DND-41 (cell line): Measurements from ENCODE around the gene ACOX3.

Experiments
- ATAC-seq: fragments of 200-7000 bp; cut with Tn5 transposase; 3 replicates; pipeline ENCODE4 v1.9.1; 2021; ENCODE audit warnings: low read depth; ENCODE audit not compliant: insufficient read depth
- DNase-seq: peaks from one replicate; pipeline ENCODE4 v3.0.0-alpha.2; 2020
- H2AFZ ChIP-seq: 2 replicates; pipeline ENCODE4 v1.6.0; 2012; ENCODE audit warnings: low read depth, low read length
- H3K27ac ChIP-seq: 2 replicates; pipeline ENCODE4 v1.5.1; 2012; ENCODE audit warnings: low read length, inconsistent platforms
- H3K27me3 ChIP-seq: fragments of 200-600 bp; sonication (generic); 2 replicates; pipeline ENCODE4 v1.6.0; 2012; ENCODE audit warnings: low read length, mild to moderate bottlenecking, inconsistent platforms; ENCODE audit not compliant: insufficient read depth, poor library complexity
- H3K36me3 ChIP-seq: 2 replicates; pipeline ENCODE4 v1.5.1; 2012; ENCODE audit warnings: low read length, inconsistent platforms; ENCODE audit not compliant: insufficient read depth
- H3K4me1 ChIP-seq: 2 replicates; pipeline ENCODE4 v1.5.1; 2012; ENCODE audit warnings: mild to moderate bottlenecking, low read length; ENCODE audit not compliant: insufficient read depth
- H3K4me2 ChIP-seq: 2 replicates; pipeline ENCODE4 v1.6.0; 2012; ENCODE audit warnings: mild to moderate bottlenecking, moderate library complexity, low read length, inconsistent platforms; ENCODE audit not compliant: insufficient read depth
- H3K4me3 ChIP-seq, 2 experiments: fragments of 200-600 bp in 1 of 2; shearing (Covaris generic) in 1 of 2; 2 replicates each; pipeline ENCODE4 v1.5.1; 2012 to 2016; ENCODE audit warnings: inconsistent platforms in 2 of 2, low read length in 2 of 2, mild to moderate bottlenecking in 2 of 2, low read depth in 1 of 2, moderate library complexity in 1 of 2
- H3K79me2 ChIP-seq: 2 replicates; pipeline ENCODE4 v1.6.0; 2012; ENCODE audit warnings: low read length, inconsistent platforms; ENCODE audit not compliant: insufficient read depth
- H3K9ac ChIP-seq: 2 replicates; pipeline ENCODE4 v1.6.0; 2012; ENCODE audit warnings: low read depth, mild to moderate bottlenecking, inconsistent platforms, low read length, moderate library complexity
- H3K9me3 ChIP-seq: 2 replicates; pipeline ENCODE4 v1.5.1; 2012; ENCODE audit warnings: low read length, moderate library complexity, mild to moderate bottlenecking, inconsistent platforms; ENCODE audit not compliant: insufficient read depth, severe bottlenecking
- H4K20me1 ChIP-seq: 2 replicates; pipeline ENCODE4 v1.6.0; 2012; ENCODE audit warnings: low read length; ENCODE audit not compliant: insufficient read depth
- EZH2 ChIP-seq: IDR thresholded peaks from 3 replicates; pipeline ENCODE4 v1.6.1; 2012; ENCODE audit warnings: borderline replicate concordance, low read depth, mild to moderate bottlenecking, moderate library complexity, low read length, inconsistent platforms; ENCODE audit not compliant: severe bottlenecking
- TF ChIP-seq, protein P1 (sequence below): IDR thresholded peaks from 2 replicates; pipeline ENCODE4 v1.5.1; 2012; ENCODE audit warnings: borderline replicate concordance, low read length, moderate library complexity, mild to moderate bottlenecking; ENCODE audit not compliant: poor library complexity, severe bottlenecking; ENCODE audit errors: extremely low read depth

The ACOX3 gene

DNA sequence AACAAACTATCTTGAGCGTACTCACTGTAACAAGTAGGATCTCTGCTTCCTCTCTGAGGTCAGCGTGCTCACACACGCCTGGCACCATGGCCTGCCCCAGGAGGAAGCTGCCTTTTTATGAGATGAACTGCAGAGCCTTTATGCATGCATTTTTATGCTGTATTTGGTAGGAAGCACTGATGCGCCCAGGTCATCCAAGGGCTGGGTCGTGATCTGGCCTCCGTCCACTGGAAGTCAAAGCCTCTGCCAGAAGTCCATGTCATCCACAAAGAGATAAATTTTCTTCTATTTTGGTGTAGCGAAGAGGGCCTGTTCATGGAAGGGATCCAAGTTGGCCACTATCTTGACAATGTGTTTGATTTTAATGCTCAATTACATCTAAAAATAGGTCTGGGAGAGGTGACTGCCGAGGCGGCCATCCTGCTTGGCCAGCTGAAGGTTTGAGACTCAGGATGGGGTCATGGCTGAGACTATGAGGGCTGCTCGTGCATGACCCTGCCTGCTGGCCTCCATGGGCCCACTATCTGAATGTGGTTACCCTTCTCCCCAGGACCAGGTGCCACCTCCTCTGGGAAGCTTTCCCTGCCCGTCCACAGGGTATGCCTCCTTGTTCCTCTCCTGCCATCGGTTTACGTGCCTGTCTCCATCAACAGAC, 120.7 kb downstream of the ACOX3 start:
- DNase-seq = no peak
- no peaks in the 10 kb centered on the region for H3K9me3 ChIP-seq
- H3K4me3 ChIP-seq = no peak overlapping the region
- H3K27me3 ChIP-seq = no peaks in the 10 kb centered on the region
- H4K20me1 ChIP-seq = no peaks in the 10 kb centered on the region
- H2AFZ ChIP-seq = no peak overlapping the region
- H3K4me2 ChIP-seq = no peak overlapping the region
- H3K36me3 ChIP-seq = no peaks in the 10 kb centered on the region
- no peak overlapping the region for H3K27ac ChIP-seq
- no peak overlapping the region for H3K9ac ChIP-seq
- no peak for TF ChIP-seq EZH2
- TF ChIP-seq, protein P1, sequence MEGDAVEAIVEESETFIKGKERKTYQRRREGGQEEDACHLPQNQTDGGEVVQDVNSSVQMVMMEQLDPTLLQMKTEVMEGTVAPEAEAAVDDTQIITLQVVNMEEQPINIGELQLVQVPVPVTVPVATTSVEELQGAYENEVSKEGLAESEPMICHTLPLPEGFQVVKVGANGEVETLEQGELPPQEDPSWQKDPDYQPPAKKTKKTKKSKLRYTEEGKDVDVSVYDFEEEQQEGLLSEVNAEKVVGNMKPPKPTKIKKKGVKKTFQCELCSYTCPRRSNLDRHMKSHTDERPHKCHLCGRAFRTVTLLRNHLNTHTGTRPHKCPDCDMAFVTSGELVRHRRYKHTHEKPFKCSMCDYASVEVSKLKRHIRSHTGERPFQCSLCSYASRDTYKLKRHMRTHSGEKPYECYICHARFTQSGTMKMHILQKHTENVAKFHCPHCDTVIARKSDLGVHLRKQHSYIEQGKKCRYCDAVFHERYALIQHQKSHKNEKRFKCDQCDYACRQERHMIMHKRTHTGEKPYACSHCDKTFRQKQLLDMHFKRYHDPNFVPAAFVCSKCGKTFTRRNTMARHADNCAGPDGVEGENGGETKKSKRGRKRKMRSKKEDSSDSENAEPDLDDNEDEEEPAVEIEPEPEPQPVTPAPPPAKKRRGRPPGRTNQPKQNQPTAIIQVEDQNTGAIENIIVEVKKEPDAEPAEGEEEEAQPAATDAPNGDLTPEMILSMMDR = no peak
- H3K79me2 ChIP-seq = no peaks in the 10 kb centered on the region
- 0 out of 2 replicates have a peak, but pooled peaks cover 5% of the 10 kb centered on the region for H3K4me1 ChIP-seq
- ATAC-seq = no peak

DNA sequence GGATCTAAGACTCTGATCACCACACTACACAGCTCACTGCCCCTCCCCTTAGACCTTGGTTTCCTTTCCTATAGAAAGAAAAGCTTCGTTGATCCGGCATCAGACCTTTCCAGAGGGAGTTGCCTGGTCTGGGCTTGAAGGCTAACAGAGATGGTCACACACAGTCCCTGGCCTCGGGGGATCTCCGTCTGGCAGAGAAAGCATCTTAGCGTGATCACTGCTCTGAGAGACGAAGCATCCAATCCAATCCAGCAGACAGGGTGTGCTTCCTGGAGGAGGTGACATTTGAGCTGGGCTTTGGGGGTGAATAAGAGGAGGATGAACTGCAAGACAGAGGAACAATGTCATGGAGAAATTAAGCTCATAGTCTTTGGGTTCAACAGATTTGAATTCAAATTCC, 121.5 kb downstream of the ACOX3 start:
- Histone ChIP-seq H3K4me2 (no peak overlapping the region), H2AFZ (no peak overlapping the region), H3K27me3 (no peaks in the 10 kb centered on the region), H3K4me1 (0 out of 2 replicates have a peak, but pooled peaks cover 5% of the 10 kb centered on the region), H3K4me3 (no peak overlapping the region), H3K79me2 (no peaks in the 10 kb centered on the region), H4K20me1 (no peaks in the 10 kb centered on the region), H3K9me3 (no peaks in the 10 kb centered on the region), H3K9ac (no peak overlapping the region), H3K36me3 (no peaks in the 10 kb centered on the region), H3K27ac (no peak overlapping the region)
- ATAC-seq (no peak), DNase-seq (no peak)
- TF ChIP-seq EZH2 = no peak
- TF ChIP-seq, protein P1 = no peak

DNA sequence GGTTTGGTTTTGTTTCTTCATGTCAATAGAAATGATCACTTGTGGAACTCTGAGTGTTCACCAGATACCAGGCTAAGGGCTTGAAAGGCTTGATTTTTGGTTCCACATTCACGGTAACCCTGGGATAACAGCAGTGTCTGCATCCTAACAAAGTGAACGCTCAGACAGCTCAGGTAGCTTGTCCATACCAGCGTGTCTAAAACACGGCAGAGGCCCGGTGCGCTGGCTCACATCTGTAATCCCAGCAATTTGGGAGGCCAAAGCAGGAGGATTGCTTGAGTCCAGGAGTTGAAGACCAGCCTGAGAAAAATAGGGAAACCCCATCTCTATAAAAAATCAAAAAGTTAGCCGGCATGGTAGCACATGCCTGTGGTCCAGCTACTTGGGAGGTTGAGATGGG, 122.0 kb downstream of the ACOX3 start:
- H3K27ac ChIP-seq = no peak overlapping the region
- no peaks in the 10 kb centered on the region for H3K79me2 ChIP-seq
- H2AFZ ChIP-seq = no peak overlapping the region
- 0 out of 2 replicates have a peak, but pooled peaks cover 5% of the 10 kb centered on the region for H3K4me1 ChIP-seq
- H4K20me1 ChIP-seq = no peaks in the 10 kb centered on the region
- H3K27me3 ChIP-seq = no peaks in the 10 kb centered on the region
- H3K9me3 ChIP-seq = no peaks in the 10 kb centered on the region
- H3K9ac ChIP-seq = no peak overlapping the region
- ATAC-seq (no peak), DNase-seq (no peak)
- no peaks in the 10 kb centered on the region for H3K36me3 ChIP-seq
- TF ChIP-seq, protein P1 = no peak
- TF ChIP-seq EZH2 = no peak
- no peak overlapping the region for H3K4me2 ChIP-seq
- no peak overlapping the region for H3K4me3 ChIP-seq

DNA sequence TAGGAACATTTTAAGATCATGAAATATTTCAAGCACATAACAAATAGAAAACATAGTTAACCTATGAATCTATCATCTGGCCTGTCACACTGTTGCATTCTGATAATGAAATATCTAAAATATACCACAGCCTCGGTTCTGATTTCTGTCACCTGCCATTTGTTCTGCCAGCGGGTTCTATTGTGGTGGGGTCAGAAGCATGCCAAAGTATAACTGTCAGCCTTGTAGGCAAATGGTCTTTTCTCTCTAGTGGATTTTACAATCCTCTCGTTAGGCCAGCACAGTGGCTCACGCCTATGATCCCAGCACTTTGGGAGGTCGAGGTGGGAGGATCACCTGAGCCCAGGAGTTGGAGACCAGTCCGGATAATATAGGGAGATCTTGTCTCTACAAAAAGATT, 123.0 kb downstream of the ACOX3 start:
- H3K9ac ChIP-seq = no peak overlapping the region
- ATAC-seq = no peak
- TF ChIP-seq, protein P1 = no peak
- TF ChIP-seq EZH2 = no peak

More for the DNA sequence above, 123.0 kb downstream of the ACOX3 start:
- no peaks in the 10 kb centered on the region for H3K36me3 ChIP-seq
- DNase-seq = no peak
- H4K20me1 ChIP-seq = no peaks in the 10 kb centered on the region
- no peak overlapping the region for H2AFZ ChIP-seq
- no peak overlapping the region for H3K27ac ChIP-seq
- H3K9me3 ChIP-seq = no peaks in the 10 kb centered on the region
- H3K4me3 ChIP-seq = no peak overlapping the region
- H3K79me2 ChIP-seq = no peaks in the 10 kb centered on the region
- no peak overlapping the region for H3K4me2 ChIP-seq
- 0 out of 2 replicates have a peak, but pooled peaks cover 5% of the 10 kb centered on the region for H3K4me1 ChIP-seq
- H3K27me3 ChIP-seq = no peaks in the 10 kb centered on the region
